Calu3 (cell line): ENCODE results near the gene MLF2. TPM values are rescaled to one million over a fixed set of nuclear protein-coding genes. Genes with fewer than 3 reads are reported as not detected.

Experiments used
- Bru-seq: library from RNA; stranded (reverse); fragments of 400-500 nt; gene quantifications from one replicate; lab custom pipeline; 2021; lab: Mats Ljungman, UMichigan
- BruChase-seq, 2 experiments: library from RNA; stranded (reverse); fragments of 400-500 nt; gene quantifications; one replicate each; lab custom pipeline; 2021; lab: Mats Ljungman, UMichigan
- BruUV-seq: library from RNA; stranded (reverse); fragments of 400-500 nt; replicated peaks from 2 replicates; lab custom pipeline; 2021; lab: Mats Ljungman, UMichigan
- CTCF ChIA-PET: fragments of 300-600 bp; sonication (Branson Sonifier 250); formaldehyde crosslinking; loops from one replicate; lab custom pipeline; 2022; ENCODE audit warnings: antibody characterized with exemption; lab: Charles Lee
- DNase-seq: peaks from one replicate; pipeline ENCODE4 v3.0.0; 2022
- H3K27ac Mint-ChIP-seq: one replicate; pipeline ENCODE4 v1.8.0; 2022; ENCODE audit warnings: mixed read lengths; ENCODE audit not compliant: unreplicated experiment
- H3K27me3 Mint-ChIP-seq: one replicate; pipeline ENCODE4 v1.8.0; 2022; ENCODE audit warnings: mixed read lengths; ENCODE audit not compliant: unreplicated experiment
- H3K36me3 Mint-ChIP-seq: one replicate; pipeline ENCODE4 v1.8.0; 2022; ENCODE audit warnings: mild to moderate bottlenecking, moderate library complexity, mixed read lengths; ENCODE audit not compliant: insufficient read depth, unreplicated experiment
- H3K4me1 Mint-ChIP-seq: one replicate; pipeline ENCODE4 v1.8.0; 2022; ENCODE audit warnings: mild to moderate bottlenecking, low read depth, mixed read lengths; ENCODE audit not compliant: unreplicated experiment
- H3K4me3 Mint-ChIP-seq: one replicate; pipeline ENCODE4 v1.8.0; 2022; ENCODE audit warnings: mild to moderate bottlenecking, low read depth, moderate library complexity, mixed read lengths; ENCODE audit not compliant: unreplicated experiment
- H3K9me3 Mint-ChIP-seq: one replicate; pipeline ENCODE4 v1.8.0; 2022; ENCODE audit warnings: low read depth, mixed read lengths; ENCODE audit not compliant: unreplicated experiment
- CTCF ChIP-seq: fragments of 200-600 bp; IDR thresholded peaks from one replicate; pipeline ENCODE4 v1.8.0; 2022; ENCODE audit warnings: antibody characterized with exemption; ENCODE audit not compliant: unreplicated experiment
- intact Hi-C: fragments of 100-400 bp; cut with micrococcal nuclease; formaldehyde crosslinking; loops from one replicate; pipeline ENCODE4 v1.10.0; 2022; ENCODE audit not compliant: unreplicated experiment
- long read RNA-seq: library from polyadenylated mRNA; stranded (forward); transcript quantifications from one replicate; pipeline ENCODE4 v2.0.0, GENCODE V29; 2022
- total RNA-seq: library from RNA; stranded (reverse); gene quantifications from 2 replicates; pipeline ENCODE4 v1.2.3, GENCODE V29; 2022

Gene MLF2, protein sequence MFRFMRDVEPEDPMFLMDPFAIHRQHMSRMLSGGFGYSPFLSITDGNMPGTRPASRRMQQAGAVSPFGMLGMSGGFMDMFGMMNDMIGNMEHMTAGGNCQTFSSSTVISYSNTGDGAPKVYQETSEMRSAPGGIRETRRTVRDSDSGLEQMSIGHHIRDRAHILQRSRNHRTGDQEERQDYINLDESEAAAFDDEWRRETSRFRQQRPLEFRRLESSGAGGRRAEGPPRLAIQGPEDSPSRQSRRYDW
- 176 and 183 TPM in 2 replicates for total RNA-seq
- Bru-seq, nascent RNA, result percentile 56 among the genes with signal in this experiment
- percentile 83 among the genes with signal in this experiment for BruChase-seq, experiment 1, labeled RNA remaining after a 6-hour chase
- percentile 69 among the genes with signal in this experiment for BruChase-seq, experiment 2, labeled RNA remaining after a 2-hour chase
- long read RNA-seq, transcript MLF2-201 (9 exons, 1,969 nt), result major isoform, 362 of 420 reads
- long read RNA-seq, partial matches to known transcripts, result 40 of 420 reads
- long read RNA-seq, other reads (novel, unspliced or antisense), result 18 of 420 reads

- peak within 1 kb of the TSS; percentile 98 for H3K4me3 Mint-ChIP-seq
- peaks cover 22% of the 10 kb centered on the region for H3K27me3 Mint-ChIP-seq
- CTCF ChIA-PET, result interaction anchor here (0.5 to 2.7 kb wide), 11 partner anchors 13 to 138 kb away, joined by 3 to 24 read pairs (median 4); partner anchors contain the start of genes CDCA3, COPS7A, GPR162 and PTMS
- intact Hi-C loops, result loop anchor here (2.0 kb wide), 2 partner anchors 26 to 82 kb away; no protein-coding TSS in a partner anchor
- peaks cover 40% of the 10 kb centered on the region for H3K36me3 Mint-ChIP-seq
- TSS peak; percentile 86 for BruUV-seq
- DNase-seq, result peak; percentile 98
- peak within 1 kb of the TSS; percentile 88 for H3K27ac Mint-ChIP-seq
- no peaks in the 10 kb centered on the region for H3K9me3 Mint-ChIP-seq
- H3K4me1 Mint-ChIP-seq, result peaks cover 7% of the 10 kb centered on the region
- TF ChIP-seq CTCF, result peak; percentile 90
Observed at GRCh38 chr12:6752921-6753771, at the start of gene MLF2. Gene MLF2, minus strand, starts transcription at chr12:6753141. Its CDS starts 807 bp downstream, at chr12:6752334.

GRCh38 chr12:6799147-6799546 is 46.2 kb upstream of the MLF2 start:
- no peaks in the 10 kb centered on the region for H3K36me3 Mint-ChIP-seq
- BruUV-seq, result no TSS peak

DNA sequence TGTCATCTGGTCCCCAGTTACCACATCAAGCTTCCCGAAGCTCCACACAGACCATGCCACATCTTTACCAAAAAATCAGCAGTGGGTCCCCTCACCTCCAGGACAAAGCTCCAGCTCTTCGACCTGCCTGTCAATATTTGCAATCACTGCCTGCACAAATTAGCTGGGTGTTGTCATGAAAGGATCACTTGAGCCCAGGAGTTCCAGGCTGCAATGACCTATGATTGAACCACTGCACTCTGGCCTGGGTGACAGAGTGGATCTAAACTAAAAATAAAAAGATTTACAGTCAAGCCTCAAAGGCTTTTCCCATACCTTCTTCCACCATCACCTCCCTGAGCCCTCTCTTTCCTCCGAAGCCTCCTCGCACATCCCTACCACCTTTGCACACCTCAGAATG is 43.6 kb upstream of the MLF2 start:
- Mint-ChIP-seq H3K4me1 (no peaks in the 10 kb centered on the region), H3K27ac (no peak overlapping the region), H3K4me3 (no peak overlapping the region), H3K27me3 (peaks cover 84% of the 10 kb centered on the region), H3K9me3 (no peaks in the 10 kb centered on the region), H3K36me3 (no peaks in the 10 kb centered on the region)
- intact Hi-C loops, result no loop called here
- no peak for DNase-seq
- no peak for TF ChIP-seq CTCF
- BruUV-seq, result no TSS peak
- CTCF ChIA-PET, result interaction anchor here (0.9 kb wide), 1 partner anchor 15 kb away, joined by 3 read pairs; no protein-coding TSS in a partner anchor

More at GRCh38 chr12:6799147-6799546, 46.2 kb upstream of the MLF2 start:
- Mint-ChIP-seq H3K27ac (no peak overlapping the region), H3K4me3 (no peak overlapping the region), H3K27me3 (peaks cover 58% of the 10 kb centered on the region), H3K4me1 (no peaks in the 10 kb centered on the region), H3K9me3 (no peaks in the 10 kb centered on the region)
- CTCF ChIA-PET, result no interaction called here
- intact Hi-C loops, result no loop called here
- no peak for TF ChIP-seq CTCF
- no peak for DNase-seq

DNA sequence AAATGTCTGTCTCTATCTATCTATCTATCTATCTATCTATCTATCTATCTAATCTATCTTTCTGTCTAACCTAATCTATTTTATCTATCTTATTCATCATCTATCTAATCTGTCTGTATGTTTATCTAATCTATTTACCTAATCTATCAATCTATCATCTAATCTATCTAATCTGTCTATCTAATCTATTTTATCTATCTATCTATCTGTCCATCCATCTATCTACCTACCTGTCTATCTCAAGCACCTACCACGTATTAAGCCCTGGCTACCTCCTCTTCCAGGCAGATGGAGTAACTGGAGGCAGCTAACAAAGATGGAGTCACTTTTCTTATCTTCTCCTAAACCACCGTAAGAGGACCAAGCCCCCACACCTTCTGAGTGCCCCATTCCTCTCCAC is 42.1 kb upstream of the MLF2 start:
- Mint-ChIP-seq H3K27me3 (peaks cover 89% of the 10 kb centered on the region), H3K36me3 (no peaks in the 10 kb centered on the region), H3K9me3 (no peaks in the 10 kb centered on the region), H3K27ac (no peak overlapping the region), H3K4me1 (no peaks in the 10 kb centered on the region), H3K4me3 (no peak overlapping the region)
- BruUV-seq, result no TSS peak
- intact Hi-C loops, result no loop called here
- CTCF ChIA-PET, result interaction anchor here (1.1 kb wide), 1 partner anchor 19 kb away, joined by 3 read pairs; no protein-coding TSS in a partner anchor
- no peak for DNase-seq
- no peak for TF ChIP-seq CTCF
